ENCODE measurements around the gene SND1. TPM values are rescaled to one million over a fixed set of nuclear protein-coding genes. Genes with fewer than 3 reads are reported as not detected.

SND1 gene
- total RNA-seq, 1 donor from 2014 or later, result 232 TPM

GRCh38 chr7:127922656-127923055 is 270.7 kb downstream of the SND1 start:
- Histone ChIP-seq H3K36me3 (ENCODE audit: control insufficient read depth, insufficient read depth, low read length) (no peaks in the 10 kb centered on the region), H3K27me3 (ENCODE audit: control insufficient read depth, insufficient read depth, low read length) (no peaks in the 10 kb centered on the region), H3K4me3 (ENCODE audit: low read depth, low read length) (no peak overlapping the region)
- DNase-seq (ENCODE audit: low read depth) (no peak), FAIRE-seq (no peak)
- no peak for TF ChIP-seq CTCF (IDR thresholded peaks at IDR 0.05; ENCODE audit: insufficient read depth, low read length, severe bottlenecking)

GRCh38 chr7:127924874-127925273 is 272.9 kb downstream of the SND1 start:
- Histone ChIP-seq H3K4me3 (ENCODE audit: low read depth, low read length) (no peak overlapping the region), H3K36me3 (ENCODE audit: control insufficient read depth, insufficient read depth, low read length) (peaks cover 4% of the 10 kb centered on the region), H3K27me3 (ENCODE audit: control insufficient read depth, insufficient read depth, low read length) (no peaks in the 10 kb centered on the region)
- FAIRE-seq (no peak), DNase-seq (ENCODE audit: low read depth) (no peak)
- no peak for TF ChIP-seq CTCF (IDR thresholded peaks at IDR 0.05; ENCODE audit: insufficient read depth, low read length, severe bottlenecking)

GRCh38 chr7:127927348-127927696 is 275.3 kb downstream of the SND1 start:
- DNase-seq (ENCODE audit: low read depth), result no peak
- no peak for TF ChIP-seq CTCF (IDR thresholded peaks at IDR 0.05; ENCODE audit: insufficient read depth, low read length, severe bottlenecking)
- Histone ChIP-seq H3K27me3 (ENCODE audit: control insufficient read depth, insufficient read depth, low read length) (no peaks in the 10 kb centered on the region), H3K4me3 (ENCODE audit: low read depth, low read length) (no peak overlapping the region), H3K36me3 (ENCODE audit: control insufficient read depth, insufficient read depth, low read length) (peaks cover 6% of the 10 kb centered on the region)
- no peak for FAIRE-seq

- no peaks in the 10 kb centered on the region for H3K27me3 ChIP-seq (ENCODE audit: control insufficient read depth, insufficient read depth, low read length)
- TF ChIP-seq CTCF (IDR thresholded peaks at IDR 0.05; ENCODE audit: insufficient read depth, low read length, severe bottlenecking), result no peak
- peaks cover 6% of the 10 kb centered on the region for H3K36me3 ChIP-seq (ENCODE audit: control insufficient read depth, insufficient read depth, low read length)
- DNase-seq (ENCODE audit: low read depth) (no peak), FAIRE-seq (no peak)
- no peak overlapping the region for H3K4me3 ChIP-seq (ENCODE audit: low read depth, low read length)
These were observed 276.2 kb downstream of the SND1 start for GRCh38 chr7:127928222-127928621.

GRCh38 chr7:127928852-127929251 is 276.9 kb downstream of the SND1 start:
- FAIRE-seq (no peak), DNase-seq (ENCODE audit: low read depth) (no peak)
- no peak for TF ChIP-seq CTCF (IDR thresholded peaks at IDR 0.05; ENCODE audit: insufficient read depth, low read length, severe bottlenecking)
- Histone ChIP-seq H3K27me3 (ENCODE audit: control insufficient read depth, insufficient read depth, low read length) (no peaks in the 10 kb centered on the region), H3K4me3 (ENCODE audit: low read depth, low read length) (no peak overlapping the region), H3K36me3 (ENCODE audit: control insufficient read depth, insufficient read depth, low read length) (peaks cover 7% of the 10 kb centered on the region)

Measured in bronchial epithelial cell (primary cell).